Colonic mucosa (tissue), 4 donors: ENCODE data around the gene ATF7. TPM values are rescaled to one million over a fixed set of nuclear protein-coding genes. Genes with fewer than 3 reads are reported as not detected.

Source experiments
- DNase-seq: peaks from one replicate; pipeline ENCODE4 v3.0.0-alpha.2; 2020
- H3K27ac ChIP-seq: fragments of 200-600 bp; one replicate; pipeline ENCODE4 v1.8.0; 2021
- H3K27me3 ChIP-seq: fragments of 200-600 bp; one replicate; pipeline ENCODE4 v1.8.0; 2021
- H3K36me3 ChIP-seq: fragments of 200-600 bp; one replicate; pipeline ENCODE4 v1.8.0; 2021
- H3K4me1 ChIP-seq: fragments of 200-600 bp; one replicate; pipeline ENCODE4 v1.8.0; 2021; ENCODE audit warnings: mild to moderate bottlenecking
- H3K4me3 ChIP-seq: fragments of 200-600 bp; one replicate; pipeline ENCODE4 v1.8.0; 2021
- H3K9ac ChIP-seq, 2 donors: one replicate each; pipeline ENCODE4 v1.7.0; 2013; ENCODE audit warnings: control low read depth in 2 of 2, low read depth in 2 of 2, low read length in 2 of 2
- H3K9me3 ChIP-seq: fragments of 200-600 bp; one replicate; pipeline ENCODE4 v1.8.0; 2021
- CTCF ChIP-seq: fragments of 200-600 bp; IDR thresholded peaks from one replicate; pipeline ENCODE4 v1.8.0; 2022; ENCODE audit warnings: antibody characterized with exemption, mild to moderate bottlenecking
- intact Hi-C: fragments of 100-400 bp; cut with DNase I; formaldehyde crosslinking; loops from one replicate; pipeline ENCODE4 v1.14.1; 2022
- total RNA-seq, 2 donors: library from RNA; stranded (reverse); fragmentation: NEBNext Ultra II Directional in 1 of 2; extraction: Animal tissue kit (Norgen Biotek cat#: 25700) in 1 of 2; gene quantifications; one replicate each; pipeline ENCODE4 v1.2.1, GENCODE V29; 2021
- donor health status: healthy.
- donor health status: DM: no; HTN: no; CAD: no.
- donor health status: DM: no; HTN: no; CAD: no.

The ATF7 gene
- total RNA-seq, 2 donors from 2014 or later: 31.1 to 38.5 TPM

- intact Hi-C loops: no loop called here
Measured at GRCh38 chr12:53466640-53467039, 159.5 kb downstream of the ATF7 start.

GRCh38 chr12:53465679-53466078 is 160.5 kb downstream of the ATF7 start:
- DNase-seq: no peak
- Histone ChIP-seq H3K27me3 (no peaks in the 10 kb centered on the region), H3K36me3 (peaks cover 73% of the 10 kb centered on the region), H3K9ac (no peak overlapping the region), H3K4me3 (no peak overlapping the region), H3K4me1 (peaks cover 4% of the 10 kb centered on the region), H3K27ac (no peak overlapping the region), H3K9me3 (no peaks in the 10 kb centered on the region)
- intact Hi-C loops: no loop called here
- TF ChIP-seq CTCF: no peak

More at GRCh38 chr12:53466640-53467039, 159.5 kb downstream of the ATF7 start:
- Histone ChIP-seq H3K36me3 (peaks cover 68% of the 10 kb centered on the region), H3K9ac (no peak overlapping the region), H3K27ac (no peak overlapping the region), H3K27me3 (no peaks in the 10 kb centered on the region), H3K4me3 (no peak overlapping the region), H3K9me3 (no peaks in the 10 kb centered on the region), H3K4me1 (peaks cover 4% of the 10 kb centered on the region)
- no peak for DNase-seq
- no peak for TF ChIP-seq CTCF

GRCh38 chr12:53464685-53465418 is 161.3 kb downstream of the ATF7 start:
- no peak overlapping the region for H3K9ac ChIP-seq
- H3K9me3 ChIP-seq: no peaks in the 10 kb centered on the region
- no peak for TF ChIP-seq CTCF
- intact Hi-C loops: no loop called here
- H3K27ac ChIP-seq: no peak overlapping the region
- peaks cover 78% of the 10 kb centered on the region for H3K36me3 ChIP-seq
- H3K27me3 ChIP-seq: no peaks in the 10 kb centered on the region
- no peak for DNase-seq
- no peak overlapping the region for H3K4me3 ChIP-seq
- H3K4me1 ChIP-seq: peaks cover 4% of the 10 kb centered on the region

- no peak overlapping the region for H3K27ac ChIP-seq
- peaks cover 82% of the 10 kb centered on the region for H3K36me3 ChIP-seq
- DNase-seq: no peak
- no peak overlapping the region for H3K4me3 ChIP-seq
- no peaks in the 10 kb centered on the region for H3K9me3 ChIP-seq
- H3K4me1 ChIP-seq: peaks cover 4% of the 10 kb centered on the region
- no peak overlapping the region for H3K9ac ChIP-seq
- H3K27me3 ChIP-seq: no peaks in the 10 kb centered on the region
- no peak for TF ChIP-seq CTCF
- intact Hi-C loops: no loop called here
Measured at GRCh38 chr12:53463802-53464560, 162.2 kb downstream of the ATF7 start.

GRCh38 chr12:53462935-53463334 is 163.2 kb downstream of the ATF7 start:
- no peak for TF ChIP-seq CTCF
- Histone ChIP-seq H3K9me3 (no peaks in the 10 kb centered on the region), H3K27ac (no peak overlapping the region), H3K9ac (no peak overlapping the region), H3K4me3 (no peak overlapping the region), H3K4me1 (peaks cover 4% of the 10 kb centered on the region), H3K36me3 (peaks cover 84% of the 10 kb centered on the region), H3K27me3 (no peaks in the 10 kb centered on the region)
- intact Hi-C loops: no loop called here
- no peak for DNase-seq
